Middle frontal gyrus (tissue), 1 donor: ENCODE measurements around the gene TMEM80.
"Not testable (repeated sequence)": the region's sequence is repeated elsewhere in the genome, so short reads cannot be mapped to it uniquely, and the experiment has no call there.

Experiments used
- DNase-seq: peaks from one replicate; pipeline ENCODE4 v3.0.0-alpha.2; 2015; ENCODE audit warnings: low spot score; ENCODE audit errors: extremely low spot score

The TMEM80 gene

GRCh38 chr11:679271-680207 lies 16.1 kb upstream of the TMEM80 start:
- DNase-seq, result no peak

- no peak for DNase-seq
Observed at GRCh38 chr11:680476-680875, 15.1 kb upstream of the TMEM80 start.

DNA sequence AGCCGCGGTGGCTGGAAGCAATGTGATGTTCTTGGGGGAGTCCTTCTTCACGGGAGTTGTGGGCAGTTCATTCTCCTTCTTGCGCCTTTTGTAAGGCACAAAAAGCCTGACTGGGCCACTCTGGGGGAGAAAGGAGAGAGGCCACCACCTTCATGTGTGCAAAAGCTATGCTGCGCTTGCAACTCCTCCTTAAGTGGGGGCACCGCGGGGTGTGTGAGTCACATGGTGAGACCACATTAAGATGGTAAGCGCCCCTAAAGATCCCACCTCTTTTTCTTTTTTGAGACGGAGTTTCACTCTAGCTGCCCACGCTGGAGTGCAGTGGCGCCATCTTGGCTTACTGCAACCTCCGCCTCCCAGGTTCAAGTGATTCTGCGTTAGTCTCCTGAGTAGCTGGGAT lies 14.6 kb upstream of the TMEM80 start:
- DNase-seq, result no peak

DNA sequence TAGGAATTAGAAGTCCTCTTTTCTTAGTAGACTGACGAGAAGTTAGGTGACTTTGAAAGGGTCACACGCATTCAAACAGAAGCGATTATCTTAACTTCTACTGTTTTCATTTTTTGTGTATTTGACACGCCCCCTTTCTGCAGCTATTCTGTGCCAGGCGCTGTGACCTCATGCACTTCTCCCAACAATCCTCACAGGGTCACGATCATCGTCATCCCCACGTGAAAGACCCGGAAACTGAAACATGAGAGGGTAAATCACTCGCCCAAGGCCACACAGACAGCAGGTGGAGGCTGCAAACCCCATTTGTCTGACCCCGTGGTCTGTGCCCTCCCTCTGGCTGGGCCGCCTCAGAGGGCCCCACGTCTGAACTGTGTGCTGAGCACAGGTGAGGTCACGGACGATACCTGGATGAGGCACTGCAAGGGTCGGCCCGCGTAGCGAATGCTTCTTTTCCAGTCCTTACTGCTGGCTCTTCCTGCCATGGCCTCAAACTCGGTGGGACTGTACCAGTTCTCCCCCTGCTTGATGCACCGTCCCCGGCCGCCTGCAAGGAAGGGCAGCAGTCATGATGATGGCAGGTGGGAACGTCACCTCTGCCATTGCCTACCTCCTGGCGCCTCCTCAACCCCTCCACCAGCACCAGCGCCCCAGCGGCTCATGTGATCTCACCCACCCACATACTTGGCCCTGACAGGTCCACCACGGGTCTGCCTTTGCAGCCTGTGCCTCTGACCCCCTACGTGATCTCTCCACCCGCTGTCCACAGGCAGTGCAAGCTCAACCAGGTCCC lies 9.0 kb upstream of the TMEM80 start:
- DNase-seq, result no peak

- DNase-seq, result no peak
Observed at GRCh38 chr11:687751-688150, 7.9 kb upstream of the TMEM80 start.

DNA sequence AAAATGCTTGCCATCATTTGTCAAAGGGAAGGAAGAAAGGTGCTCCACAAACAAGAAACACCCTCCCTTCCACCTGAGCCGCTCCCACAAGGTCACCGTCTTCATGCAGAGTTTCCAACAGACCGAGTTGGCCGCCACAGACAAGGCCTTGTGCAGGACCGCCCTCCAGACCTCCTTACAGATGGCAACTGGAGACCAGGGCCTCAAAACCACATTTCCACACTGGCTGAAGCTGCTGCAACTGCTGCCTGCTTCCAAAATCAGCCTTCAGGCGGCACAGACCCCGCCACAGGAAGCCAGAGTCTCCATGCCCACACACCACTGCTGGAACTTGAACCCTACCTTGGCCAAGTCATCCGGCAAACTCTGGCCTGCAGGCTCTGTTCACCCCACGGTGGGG lies 6.9 kb upstream of the TMEM80 start:
- DNase-seq, result no peak

DNA sequence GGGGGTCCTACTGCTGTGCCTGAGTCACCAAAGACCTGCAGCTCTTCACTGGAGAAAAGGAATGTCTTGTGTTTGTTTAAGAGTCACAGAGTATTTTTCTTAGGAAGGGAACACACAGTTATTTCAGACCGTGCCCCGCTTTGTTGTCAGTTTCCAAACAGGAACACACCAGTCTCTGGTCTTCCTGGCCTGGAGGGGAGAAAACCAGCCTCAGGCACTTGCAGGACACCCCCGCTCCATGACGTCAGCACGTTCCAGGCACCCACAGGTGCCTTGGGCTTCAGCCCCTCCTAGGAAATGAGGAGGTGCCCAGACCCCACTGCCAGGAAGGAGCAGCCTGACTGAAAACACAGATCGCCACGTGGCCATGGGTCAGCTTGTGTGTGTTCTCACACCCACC lies 6.0 kb upstream of the TMEM80 start:
- DNase-seq, result no peak

DNA sequence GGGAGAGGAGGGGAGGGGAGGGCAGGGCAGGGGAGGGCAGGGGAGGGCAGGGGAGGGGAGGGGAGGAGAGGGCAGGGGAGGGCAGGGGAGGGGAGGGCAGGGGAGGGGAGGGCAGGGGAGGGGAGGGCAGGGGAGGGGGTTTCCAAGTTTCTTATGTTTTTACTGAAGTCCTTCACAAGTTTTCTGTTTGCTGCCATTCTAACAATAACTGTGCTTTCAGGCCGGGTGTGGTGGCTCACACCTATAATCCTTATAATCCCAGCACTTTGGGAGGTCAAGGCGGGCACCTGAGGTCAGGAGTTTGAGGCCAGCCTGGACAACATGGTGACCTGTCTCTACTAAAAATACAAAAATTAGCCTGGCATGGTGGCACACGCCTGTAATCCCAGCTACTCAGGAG lies 5.4 kb upstream of the TMEM80 start:
- DNase-seq, result not testable (repeated sequence)

DNA sequence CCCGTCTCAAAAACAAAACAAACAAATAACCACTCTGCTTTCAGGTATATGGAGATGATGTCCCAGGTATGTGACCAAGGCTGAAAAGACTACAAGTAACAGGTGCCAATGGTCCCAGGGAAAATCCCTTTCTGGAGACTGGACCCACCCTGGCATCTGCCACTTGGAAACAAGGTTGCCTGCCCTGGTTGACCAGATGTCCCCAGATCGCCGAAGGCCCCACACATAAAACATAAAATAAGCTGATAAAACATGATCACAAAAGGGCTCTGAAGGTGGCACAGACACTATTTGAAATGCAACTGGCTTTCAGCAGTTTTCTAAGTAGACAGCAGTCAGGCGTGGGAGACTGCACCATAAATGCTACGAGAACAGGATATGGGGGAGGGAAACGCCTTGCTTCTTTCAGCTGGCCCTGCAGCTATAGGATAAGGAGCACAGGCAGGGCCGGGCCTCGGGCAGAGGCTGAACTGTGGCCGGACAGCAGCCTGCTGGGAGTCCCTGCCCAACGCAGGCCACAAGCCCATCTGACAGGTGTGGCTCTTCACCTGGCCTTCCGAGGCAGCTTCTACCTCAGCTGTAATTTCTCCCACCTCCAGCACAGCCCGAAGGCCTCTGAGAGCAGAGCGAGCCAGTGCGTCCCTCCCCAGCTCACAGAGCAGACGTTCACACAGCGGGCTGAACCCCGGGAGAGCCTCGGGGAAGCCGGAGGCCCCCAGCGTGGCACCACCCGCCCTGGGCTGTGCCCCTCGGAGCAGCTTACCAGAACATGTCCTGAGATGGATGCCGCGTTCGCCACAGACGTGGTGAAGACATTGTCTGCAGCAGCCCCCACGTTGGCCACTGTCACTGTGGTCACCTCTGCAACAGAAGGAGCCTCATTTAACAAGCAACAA lies 4.6 kb upstream of the TMEM80 start:
- no peak for DNase-seq

GRCh38 chr11:691710-692590 lies 3.7 kb upstream of the TMEM80 start:
- no peak for DNase-seq

- DNase-seq, result no peak
Observed at GRCh38 chr11:692824-693414, 2.7 kb upstream of the TMEM80 start.

- DNase-seq, result no peak
Observed at GRCh38 chr11:693415-693831, 2.2 kb upstream of the TMEM80 start.

DNA sequence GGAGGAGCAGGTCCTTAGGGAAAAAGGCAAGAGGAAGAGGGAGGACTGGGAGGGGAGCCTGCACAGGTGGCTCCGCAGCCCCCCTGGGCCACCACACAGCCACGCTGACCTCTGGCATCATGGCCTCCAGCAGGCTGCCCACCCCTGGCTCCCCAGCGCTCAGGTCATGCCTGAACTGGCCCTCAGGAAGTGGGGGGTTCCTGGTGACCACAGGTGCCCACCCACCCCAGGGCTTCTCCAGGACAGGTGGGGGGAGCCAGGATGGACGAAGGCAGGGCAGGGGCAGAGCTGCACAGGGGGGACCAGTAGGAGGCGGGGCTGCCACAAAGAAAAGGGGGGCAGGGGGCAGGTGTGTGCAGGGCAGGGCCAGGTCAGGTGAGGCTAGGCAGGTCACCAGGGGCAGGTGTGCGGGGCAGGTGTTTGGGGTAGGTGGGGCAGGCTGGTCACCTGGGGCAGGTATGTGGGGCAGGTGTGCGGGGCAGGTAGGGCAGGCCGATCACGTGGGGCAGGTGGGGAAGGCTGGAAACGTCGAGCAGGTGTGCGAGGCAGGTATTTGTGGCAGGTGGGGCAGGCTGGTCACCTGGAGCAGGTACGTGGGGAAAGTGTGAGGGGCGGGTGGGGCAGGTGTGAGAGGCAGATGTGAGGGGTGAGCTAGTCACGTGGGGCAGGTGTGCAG lies 1.6 kb upstream of the TMEM80 start:
- no peak for DNase-seq

DNA sequence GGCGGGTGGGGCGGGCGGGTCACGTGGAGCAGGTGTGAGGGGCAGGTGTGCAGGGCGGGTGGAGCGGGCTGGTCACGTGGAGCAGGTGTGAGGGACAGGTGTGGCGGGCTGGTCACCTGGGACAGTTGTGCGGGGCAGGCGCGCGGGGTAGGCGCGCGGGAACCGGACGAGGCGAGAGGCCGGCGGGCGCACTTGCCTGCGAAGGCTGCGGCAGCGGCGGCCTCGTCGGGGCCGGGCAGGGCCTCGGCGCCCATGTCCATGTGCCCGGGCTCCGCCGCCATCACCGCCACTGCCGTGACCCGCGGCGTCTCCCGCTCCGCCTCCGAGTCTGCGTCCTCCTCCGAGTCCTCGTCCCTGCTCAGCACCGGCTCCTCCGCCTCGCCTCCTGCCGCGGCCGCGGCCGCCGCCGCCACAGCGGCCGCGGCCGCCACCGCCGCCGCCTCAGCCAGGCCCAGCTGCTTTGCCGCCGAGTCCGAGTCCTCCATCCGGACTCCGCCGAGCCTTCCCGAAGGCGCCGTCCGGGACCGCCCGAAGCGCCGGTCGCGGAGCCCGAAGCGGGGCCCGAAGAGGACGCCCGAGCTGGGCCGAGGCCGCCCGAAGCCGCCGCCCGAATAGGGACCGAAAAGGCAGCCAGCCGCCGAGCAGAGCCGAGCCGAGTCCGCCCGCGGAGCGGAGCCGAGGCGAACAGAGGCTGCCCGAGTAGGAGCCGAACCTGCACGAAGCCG lies 891 bp upstream of the TMEM80 start, which contains the start of gene DEAF1:
Gene DEAF1, minus strand, starts transcription at position 660 of the 725 bp plus-strand sequence. Its CDS starts 175 bp downstream, at position 485.
- peak; percentile 91 for DNase-seq

GRCh38 chr11:695288-695537 lies 403 bp upstream of the TMEM80 start:
- DNase-seq, result no peak

DNA sequence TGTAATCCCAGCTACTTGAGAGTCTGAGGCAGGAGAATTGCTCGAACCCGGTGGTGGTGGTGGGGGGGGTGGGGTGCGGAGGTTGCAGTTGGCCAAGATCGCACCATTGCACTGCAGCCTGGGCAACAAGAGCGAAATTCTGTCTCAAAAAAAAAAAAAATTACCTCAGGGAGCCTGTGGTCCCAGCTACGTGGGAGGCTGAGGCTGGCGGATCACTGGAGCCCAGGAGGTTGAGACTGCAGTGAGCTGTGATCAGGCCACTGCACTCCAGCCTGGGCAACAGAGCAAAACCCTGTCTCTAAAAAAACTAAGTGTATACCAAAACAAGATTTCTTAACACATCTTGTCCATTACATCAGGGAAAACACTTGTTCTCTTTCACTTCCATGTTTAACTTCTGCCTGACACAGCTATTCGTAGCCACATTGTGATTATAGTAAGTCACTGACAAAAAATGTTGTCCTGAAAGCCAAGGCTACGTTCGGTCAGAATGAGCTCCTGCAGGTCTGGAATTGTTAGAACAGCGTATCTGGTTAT lies 1.4 kb downstream of the TMEM80 start:
- no peak for DNase-seq

DNA sequence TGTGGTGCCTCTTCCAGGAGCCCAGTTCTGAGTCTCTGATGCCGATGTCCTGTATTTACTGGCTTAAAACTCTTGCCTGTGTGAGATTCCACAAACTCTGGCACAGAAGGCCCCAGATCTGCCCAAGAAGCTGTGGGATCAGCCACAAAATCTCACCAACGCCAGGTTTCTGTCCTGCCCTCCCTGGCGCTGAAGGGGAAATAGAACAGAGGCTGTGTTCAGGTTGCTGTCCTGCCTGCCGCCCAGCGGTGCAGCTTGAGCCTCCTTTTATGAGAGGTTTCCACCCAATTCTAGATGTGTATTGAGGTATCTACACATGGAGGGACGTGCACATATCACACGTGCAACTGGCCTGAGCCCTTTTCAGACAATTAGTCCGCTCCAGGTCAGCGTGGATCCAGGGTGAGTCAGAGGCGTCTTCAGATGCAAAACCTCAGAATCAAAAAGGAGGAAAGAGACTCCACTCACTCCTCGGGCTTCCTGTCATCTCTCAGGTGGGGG lies 2.2 kb downstream of the TMEM80 start:
- DNase-seq, result no peak

DNA sequence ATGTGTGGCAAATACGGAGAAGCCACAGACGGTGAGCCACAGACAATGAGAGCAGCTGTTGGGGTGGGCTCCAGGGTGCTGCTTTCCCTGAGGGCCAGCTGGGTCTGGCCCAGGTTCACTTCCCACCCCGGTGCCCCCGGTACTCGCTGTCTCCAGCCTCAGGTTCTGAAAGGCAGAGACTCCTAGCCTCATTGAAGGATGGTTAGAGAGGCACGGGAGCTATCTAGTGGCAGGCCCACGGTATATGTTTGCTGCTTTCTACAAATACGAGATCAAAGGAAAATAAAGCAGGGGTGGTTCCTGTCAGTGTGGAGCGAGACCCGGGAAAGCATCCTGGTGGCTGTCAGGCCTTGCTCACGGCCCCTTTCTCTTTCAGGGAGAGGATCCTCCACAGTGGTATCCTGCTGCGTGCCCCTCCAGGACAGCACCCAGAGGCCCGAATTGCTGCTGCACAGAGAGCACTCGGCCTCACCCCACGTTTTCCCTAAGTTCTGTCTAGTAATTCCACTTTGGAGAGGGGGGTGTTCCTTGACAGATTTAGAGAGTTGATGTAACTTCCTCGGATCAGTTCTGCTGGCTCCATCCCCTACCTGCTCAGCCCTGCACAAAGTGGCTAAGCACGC lies 3.0 kb downstream of the TMEM80 start:
- no peak for DNase-seq
